ENCODE data around the gene ABCC8. TPM values are rescaled to one million over a fixed set of nuclear protein-coding genes. Genes with fewer than 3 reads are reported as not detected.

ABCC8 gene
- total RNA-seq, 1 experiment from 2014 or later: 7.3 TPM

GRCh38 chr11:17413414-17414316 is 63.0 kb downstream of the ABCC8 start:
- DNase-seq (ENCODE audit: low spot score) (no peak), ATAC-seq (no peak)
- no peaks in the 10 kb centered on the region; the same call in 1 of the 2 replicates for H3K27me3 Mint-ChIP-seq (ENCODE audit: low read depth)
- TF ChIP-seq ATF2 (CRISPR knock-in tag; IDR thresholded peaks at IDR 0.05; ENCODE audit: borderline replicate concordance, low read depth) (no peak), USF1 (CRISPR knock-in tag; IDR thresholded peaks at IDR 0.05) (no peak), ERG (CRISPR knock-in tag; IDR thresholded peaks at IDR 0.05) (no peak), IRF1 (CRISPR knock-in tag; IDR thresholded peaks at IDR 0.05) (no peak), ZNF232 (CRISPR knock-in tag; IDR thresholded peaks at IDR 0.05) (no peak), MXD4 (CRISPR knock-in tag; IDR thresholded peaks at IDR 0.05; ENCODE audit: borderline replicate concordance) (no peak), ZBTB43 (CRISPR knock-in tag; IDR thresholded peaks at IDR 0.05) (no peak), EMX1 (CRISPR knock-in tag; IDR thresholded peaks at IDR 0.05) (no peak), SMAD4 (CRISPR knock-in tag; IDR thresholded peaks at IDR 0.05) (no peak), ZNF263 (CRISPR knock-in tag; IDR thresholded peaks at IDR 0.05; ENCODE audit: low read depth) (no peak), SP1 (CRISPR knock-in tag; conservative IDR thresholded peaks at IDR 0.05) (no peak), TP53 (CRISPR knock-in tag; IDR thresholded peaks at IDR 0.05) (no peak), ZNF396 (CRISPR knock-in tag; IDR thresholded peaks at IDR 0.05; ENCODE audit: borderline replicate concordance) (no peak), TEAD4 (CRISPR knock-in tag; IDR thresholded peaks at IDR 0.05) (no peak), OVOL2 (CRISPR knock-in tag; IDR thresholded peaks at IDR 0.05; ENCODE audit: borderline replicate concordance) (no peak), TEAD1 (CRISPR knock-in tag; IDR thresholded peaks at IDR 0.05) (no peak), PRDM15 (CRISPR knock-in tag; IDR thresholded peaks at IDR 0.05) (no peak), ATF1 (CRISPR knock-in tag; IDR thresholded peaks at IDR 0.05) (no peak), SOX15 (CRISPR knock-in tag; IDR thresholded peaks at IDR 0.05) (no peak)
- ChIA-PET CTCF (interaction anchor here (0.7 to 1.7 kb wide), 7 partner anchors 8 to 177 kb away, joined by 3 to 8 read pairs (median 4); partner anchors contain the start of genes KCNJ11 and OTOG), POLR2A (no interaction called here)
- H3K4me3 Mint-ChIP-seq: no peak overlapping the region
- no peak overlapping the region for H3K27ac Mint-ChIP-seq
- peaks cover 6% of the 10 kb centered on the region for H3K4me1 Mint-ChIP-seq
- H3K36me3 Mint-ChIP-seq: no peaks in the 10 kb centered on the region
- H3K9me3 Mint-ChIP-seq: no peaks in the 10 kb centered on the region

Measured in WTC11 (cell line).